GM12878 (cell line): ENCODE data around the gene TMEM39B. TPM values are rescaled to one million over a fixed set of nuclear protein-coding genes. Genes with fewer than 3 reads are reported as not detected.

Source experiments
- ATAC-seq: fragments of 200-7000 bp; cut with Tn5 transposase; 3 replicates; pipeline ENCODE4 v1.9.1; 2020; ENCODE audit warnings: mild to moderate bottlenecking, moderate library complexity
- BruUV-seq: library from RNA; stranded (reverse); fragments of 400-500 nt; replicated peaks from 2 replicates; lab custom pipeline; 2021; lab: Mats Ljungman, UMichigan
- CTCF ChIA-PET: fragments of 300-600 bp; sonication (Branson Sonifier 250); formaldehyde crosslinking; extraction: SDS; loops from one replicate; lab custom pipeline; 2021; ENCODE audit warnings: inconsistent platforms; lab: Yijun Ruan, JAX
- POLR2A ChIA-PET: fragments of 350-600 bp; formaldehyde crosslinking; extraction: SDS; loops from one replicate; lab custom pipeline; 2021; ENCODE audit warnings: inconsistent platforms; lab: Charles Lee
- RAD21 ChIA-PET: fragments of 300-600 bp; sonication (Branson Sonifier 250); formaldehyde crosslinking; loops from one replicate; lab custom pipeline; 2023; ENCODE audit warnings: antibody characterized with exemption; ENCODE audit not compliant: unreplicated experiment; lab: Charles Lee
- SMC1A ChIA-PET: fragments of 300-600 bp; sonication (Branson Sonifier 250); formaldehyde crosslinking; loops from one replicate; lab custom pipeline; 2023; ENCODE audit not compliant: unreplicated experiment, uncharacterized antibody; lab: Charles Lee
- DNase-seq: peaks from one replicate; pipeline ENCODE4 v3.0.0-alpha.2; 2011; ENCODE audit warnings: low read depth, low spot score
- FAIRE-seq: peaks from 3 replicates; lab custom pipeline; 2011; peaks lifted over from hg19 to GRCh38; lab: Jason Lieb, UNC
- H2AFZ ChIP-seq: 2 replicates; pipeline ENCODE4 v1.6.0; 2011; ENCODE audit warnings: low read depth, low read length, control low read depth; ENCODE audit not compliant: control insufficient read depth
- H3K27ac ChIP-seq: 2 replicates; pipeline ENCODE4 v1.5.1; 2011; ENCODE audit warnings: control low read depth; ENCODE audit not compliant: control insufficient read depth, insufficient read depth
- H3K27me3 ChIP-seq, 2 experiments: replicated peaks in 1 of 2; 2 replicates each; pipeline versions ENCODE4 v1.6.0 to v1.6.1; 2011; ENCODE audit warnings: low read length in 1 of 2; ENCODE audit not compliant: control insufficient read depth in 2 of 2, insufficient read depth in 2 of 2
- H3K36me3 ChIP-seq, 2 experiments: 2 replicates each; pipeline ENCODE4 v1.5.1; 2011; ENCODE audit warnings: low read length in 1 of 2; ENCODE audit not compliant: control insufficient read depth in 2 of 2, insufficient read depth in 2 of 2
- H3K4me1 ChIP-seq: 2 replicates; pipeline ENCODE4 v1.6.1; 2011; ENCODE audit warnings: mild to moderate bottlenecking, low read length, moderate library complexity, mixed read lengths; ENCODE audit not compliant: control insufficient read depth, insufficient read depth
- H3K4me2 ChIP-seq: 2 replicates; pipeline ENCODE4 v1.6.0; 2011; ENCODE audit warnings: control low read depth; ENCODE audit not compliant: control insufficient read depth, insufficient read depth
- H3K4me3 ChIP-seq: fragments of 200-600 bp; sonication (generic); 2 replicates; pipeline ENCODE4 v1.5.1; 2016
- H3K79me2 ChIP-seq: 2 replicates; pipeline ENCODE4 v1.6.0; 2011; ENCODE audit warnings: low read length; ENCODE audit not compliant: control insufficient read depth, insufficient read depth
- H3K9ac ChIP-seq: 2 replicates; pipeline ENCODE4 v1.8.0; 2011; ENCODE audit warnings: low read length, control low read depth, mixed read lengths; ENCODE audit not compliant: control insufficient read depth, insufficient read depth
- H3K9me3 ChIP-seq: replicated peaks from 3 replicates; pipeline ENCODE4 v1.5.1; 2011; ENCODE audit warnings: mild to moderate bottlenecking, low read length; ENCODE audit not compliant: control insufficient read depth, insufficient read depth
- H4K20me1 ChIP-seq: 2 replicates; pipeline ENCODE4 v1.6.0; 2011; ENCODE audit not compliant: control insufficient read depth, insufficient read depth
- BCL11A ChIP-seq: IDR thresholded peaks from 2 replicates; pipeline ENCODE4 v1.6.1; 2011; ENCODE audit warnings: low read depth, low read length
- CBX3 ChIP-seq: fragments of 200-600 bp; sonication (generic); IDR thresholded peaks from 2 replicates; pipeline ENCODE4 v1.6.1; 2016; ENCODE audit warnings: low read depth, borderline replicate concordance
- MTA3 ChIP-seq: IDR thresholded peaks from 2 replicates; pipeline ENCODE4 v1.6.1; 2012; ENCODE audit warnings: low read length, inconsistent platforms, borderline replicate concordance
- MYB ChIP-seq: fragments of 150-350 bp; IDR thresholded peaks from 2 replicates; pipeline ENCODE4 v1.6.1; 2014; ENCODE audit warnings: mild to moderate bottlenecking, low read depth, low read length, borderline replicate concordance
- NRF1 ChIP-seq: conservative IDR thresholded peaks from 2 replicates; pipeline ENCODE4 v1.6.1; 2011; ENCODE audit warnings: mild to moderate bottlenecking, low read depth, low read length, improper control_type of control experiment
- PAX8 ChIP-seq: fragments of 450-650 bp; IDR thresholded peaks from 2 replicates; pipeline ENCODE4 v1.6.1; 2017; ENCODE audit warnings: mild to moderate bottlenecking, moderate library complexity
- POLR2AphosphoS2 ChIP-seq: IDR thresholded peaks from 2 replicates; pipeline ENCODE4 v1.6.1; 2011; ENCODE audit warnings: low read depth, mild to moderate bottlenecking, low read length, improper control_type of control experiment, moderate library complexity
- SRF ChIP-seq, 2 experiments: IDR thresholded peaks; 2 replicates each; pipeline ENCODE4 v1.6.1; 2011; ENCODE audit warnings: low read depth in 2 of 2, low read length in 2 of 2, mild to moderate bottlenecking in 1 of 2, moderate library complexity in 1 of 2
- YY1 ChIP-seq: IDR thresholded peaks from 2 replicates; pipeline ENCODE4 v1.6.1; 2011; ENCODE audit warnings: low read depth, mild to moderate bottlenecking, low read length
- ZBED1 ChIP-seq: IDR thresholded peaks from 2 replicates; pipeline ENCODE4 v1.6.1; 2016; ENCODE audit warnings: borderline replicate concordance
- ZNF274 ChIP-seq: IDR thresholded peaks from one replicate; pipeline ENCODE4 v1.8.0; 2011; ENCODE audit not compliant: insufficient read length, insufficient read depth
- WGBS: methylation state at CpG from one replicate; pipeline ENCODE4 v1.1.6; 2016; ENCODE audit warnings: low lambda C conversion rate; ENCODE audit not compliant: insufficient replicate concordance, insufficient coverage; ENCODE audit errors: missing lambda C conversion rate; 5-methylcytosine and 5-hydroxymethylcytosine counted together
- in situ Hi-C: fragments of 300-500 bp; cut with MboI; formaldehyde crosslinking; loops from 9 replicates; pipeline ENCODE4 v1.14.3; 2018; ENCODE audit warnings: mixed read lengths
- intact Hi-C: fragments of 100-400 bp; cut with micrococcal nuclease; formaldehyde crosslinking; loops from one replicate; pipeline ENCODE4 v1.14.2; 2022; ENCODE audit not compliant: unreplicated experiment
- polyA plus RNA-seq, 11 experiments: library from polyadenylated mRNA; depleted of rRNA in 4 of 11; unstranded in 6 of 11; stranded (reverse) in 5 of 11; fragments of >200 nt; fragmentation: Nextera tagmentation in 4 of 11; fragmentation: Illumina TruSeq in 1 of 11; extraction: Ambion mirVana in 4 of 11; extraction: Trizol in 1 of 11; gene quantifications; 1 replicate in 1 of 11; 2 replicates in 10 of 11; pipeline versions ENCODE4 v1.2.1 to v1.2.3, GENCODE V29; 2011 to 2016; ENCODE audit warnings: inconsistent platforms in 2 of 11, missing spikeins in 2 of 11, low read depth in 1 of 11
- total RNA-seq, 4 experiments: library from RNA; depleted of rRNA in 3 of 4; stranded (reverse); fragments of >200 nt in 3 of 4; fragmentation: Illumina TruSeq in 1 of 4; extraction: Trizol in 1 of 4; gene quantifications; 2 replicates each; pipeline versions ENCODE4 v1.2.1 to v1.2.3, GENCODE V29; 2013 to 2021
- TF ChIP-seq, protein P1 (sequence below): fragments of 450-650 bp; IDR thresholded peaks from 2 replicates; pipeline ENCODE4 v1.6.1; 2018; ENCODE audit warnings: borderline replicate concordance, mild to moderate bottlenecking; ENCODE audit not compliant: partially characterized antibody
- TF ChIP-seq, protein P2 (sequence below): fragments of 450-650 bp; IDR thresholded peaks from 2 replicates; pipeline ENCODE4 v1.6.1; 2017; ENCODE audit warnings: mild to moderate bottlenecking
- TF ChIP-seq, protein P3 (sequence below): IDR thresholded peaks from 2 replicates; pipeline ENCODE4 v1.6.1; 2012; ENCODE audit warnings: low read depth, low read length, improper control_type of control experiment
- TF ChIP-seq, protein P4 (sequence below): fragments of 450-650 bp; conservative IDR thresholded peaks from 2 replicates; pipeline ENCODE4 v1.6.1; 2017; ENCODE audit warnings: mild to moderate bottlenecking, moderate library complexity

The TMEM39B gene
- total and polyA plus RNA-seq, 10 of the 15 experiments (the other 5 are each of a cell fraction or from before 2014, with no cell fraction given): 2.3 to 27.2 (median 12.3) TPM

DNA sequence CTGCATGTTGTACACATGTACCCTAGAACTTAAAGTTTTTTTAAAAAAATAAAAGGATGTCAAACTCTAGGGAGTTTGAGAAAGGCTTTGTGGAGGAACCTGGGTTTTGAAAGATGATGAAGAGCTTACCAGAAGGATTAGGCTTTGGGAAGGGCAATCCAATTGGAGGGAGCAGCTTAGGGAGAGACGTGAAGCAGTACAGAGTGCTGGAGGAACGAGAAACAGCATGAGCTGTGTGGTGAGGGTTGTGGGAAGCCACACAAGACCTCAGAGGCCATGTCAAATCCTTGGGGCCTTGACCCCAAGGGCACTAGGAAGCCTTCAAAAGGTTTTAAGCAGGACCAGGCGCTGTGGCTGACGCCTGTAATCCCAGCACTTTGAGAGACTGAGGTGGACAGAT is 26.7 kb downstream of the TMEM39B start:
- H4K20me1 ChIP-seq: no peaks in the 10 kb centered on the region
- no peak for TF ChIP-seq MTA3
- no peak for TF ChIP-seq SRF (IDR thresholded peaks at IDR 0.05; ENCODE audit: low read depth in 2 of 2, low read length in 2 of 2)
- no peak for TF ChIP-seq NRF1
- no peak for TF ChIP-seq POLR2AphosphoS2
- no peak for TF ChIP-seq MYB
- TF ChIP-seq, protein P1, sequence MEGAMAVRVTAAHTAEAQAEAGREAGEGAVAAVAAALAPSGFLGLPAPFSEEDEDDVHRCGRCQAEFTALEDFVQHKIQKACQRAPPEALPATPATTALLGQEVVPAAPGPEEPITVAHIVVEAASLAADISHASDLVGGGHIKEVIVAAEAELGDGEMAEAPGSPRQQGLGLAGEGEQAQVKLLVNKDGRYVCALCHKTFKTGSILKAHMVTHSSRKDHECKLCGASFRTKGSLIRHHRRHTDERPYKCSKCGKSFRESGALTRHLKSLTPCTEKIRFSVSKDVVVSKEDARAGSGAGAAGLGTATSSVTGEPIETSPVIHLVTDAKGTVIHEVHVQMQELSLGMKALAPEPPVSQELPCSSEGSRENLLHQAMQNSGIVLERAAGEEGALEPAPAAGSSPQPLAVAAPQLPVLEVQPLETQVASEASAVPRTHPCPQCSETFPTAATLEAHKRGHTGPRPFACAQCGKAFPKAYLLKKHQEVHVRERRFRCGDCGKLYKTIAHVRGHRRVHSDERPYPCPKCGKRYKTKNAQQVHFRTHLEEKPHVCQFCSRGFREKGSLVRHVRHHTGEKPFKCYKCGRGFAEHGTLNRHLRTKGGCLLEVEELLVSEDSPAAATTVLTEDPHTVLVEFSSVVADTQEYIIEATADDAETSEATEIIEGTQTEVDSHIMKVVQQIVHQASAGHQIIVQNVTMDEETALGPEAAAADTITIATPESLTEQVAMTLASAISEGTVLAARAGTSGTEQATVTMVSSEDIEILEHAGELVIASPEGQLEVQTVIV: no peak
- no peak for TF ChIP-seq ZBED1
- TF ChIP-seq, protein P2, sequence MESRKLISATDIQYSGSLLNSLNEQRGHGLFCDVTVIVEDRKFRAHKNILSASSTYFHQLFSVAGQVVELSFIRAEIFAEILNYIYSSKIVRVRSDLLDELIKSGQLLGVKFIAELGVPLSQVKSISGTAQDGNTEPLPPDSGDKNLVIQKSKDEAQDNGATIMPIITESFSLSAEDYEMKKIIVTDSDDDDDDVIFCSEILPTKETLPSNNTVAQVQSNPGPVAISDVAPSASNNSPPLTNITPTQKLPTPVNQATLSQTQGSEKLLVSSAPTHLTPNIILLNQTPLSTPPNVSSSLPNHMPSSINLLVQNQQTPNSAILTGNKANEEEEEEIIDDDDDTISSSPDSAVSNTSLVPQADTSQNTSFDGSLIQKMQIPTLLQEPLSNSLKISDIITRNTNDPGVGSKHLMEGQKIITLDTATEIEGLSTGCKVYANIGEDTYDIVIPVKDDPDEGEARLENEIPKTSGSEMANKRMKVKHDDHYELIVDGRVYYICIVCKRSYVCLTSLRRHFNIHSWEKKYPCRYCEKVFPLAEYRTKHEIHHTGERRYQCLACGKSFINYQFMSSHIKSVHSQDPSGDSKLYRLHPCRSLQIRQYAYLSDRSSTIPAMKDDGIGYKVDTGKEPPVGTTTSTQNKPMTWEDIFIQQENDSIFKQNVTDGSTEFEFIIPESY: no peak
- TF ChIP-seq BCL11A: no peak
- TF ChIP-seq CBX3: no peak
- no peak for TF ChIP-seq ZNF274
- TF ChIP-seq, protein P3, sequence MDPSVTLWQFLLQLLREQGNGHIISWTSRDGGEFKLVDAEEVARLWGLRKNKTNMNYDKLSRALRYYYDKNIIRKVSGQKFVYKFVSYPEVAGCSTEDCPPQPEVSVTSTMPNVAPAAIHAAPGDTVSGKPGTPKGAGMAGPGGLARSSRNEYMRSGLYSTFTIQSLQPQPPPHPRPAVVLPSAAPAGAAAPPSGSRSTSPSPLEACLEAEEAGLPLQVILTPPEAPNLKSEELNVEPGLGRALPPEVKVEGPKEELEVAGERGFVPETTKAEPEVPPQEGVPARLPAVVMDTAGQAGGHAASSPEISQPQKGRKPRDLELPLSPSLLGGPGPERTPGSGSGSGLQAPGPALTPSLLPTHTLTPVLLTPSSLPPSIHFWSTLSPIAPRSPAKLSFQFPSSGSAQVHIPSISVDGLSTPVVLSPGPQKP: no peak
- no peak for TF ChIP-seq PAX8
- TF ChIP-seq, protein P4, sequence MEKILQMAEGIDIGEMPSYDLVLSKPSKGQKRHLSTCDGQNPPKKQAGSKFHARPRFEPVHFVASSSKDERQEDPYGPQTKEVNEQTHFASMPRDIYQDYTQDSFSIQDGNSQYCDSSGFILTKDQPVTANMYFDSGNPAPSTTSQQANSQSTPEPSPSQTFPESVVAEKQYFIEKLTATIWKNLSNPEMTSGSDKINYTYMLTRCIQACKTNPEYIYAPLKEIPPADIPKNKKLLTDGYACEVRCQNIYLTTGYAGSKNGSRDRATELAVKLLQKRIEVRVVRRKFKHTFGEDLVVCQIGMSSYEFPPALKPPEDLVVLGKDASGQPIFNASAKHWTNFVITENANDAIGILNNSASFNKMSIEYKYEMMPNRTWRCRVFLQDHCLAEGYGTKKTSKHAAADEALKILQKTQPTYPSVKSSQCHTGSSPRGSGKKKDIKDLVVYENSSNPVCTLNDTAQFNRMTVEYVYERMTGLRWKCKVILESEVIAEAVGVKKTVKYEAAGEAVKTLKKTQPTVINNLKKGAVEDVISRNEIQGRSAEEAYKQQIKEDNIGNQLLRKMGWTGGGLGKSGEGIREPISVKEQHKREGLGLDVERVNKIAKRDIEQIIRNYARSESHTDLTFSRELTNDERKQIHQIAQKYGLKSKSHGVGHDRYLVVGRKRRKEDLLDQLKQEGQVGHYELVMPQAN: no peak
- no peak for TF ChIP-seq YY1
- TF ChIP-seq, all 136 proteins: peak for 0
- DNase-seq (no peak), ATAC-seq (no peak), FAIRE-seq (no peak)
- ChIA-PET SMC1A (no interaction called here), CTCF (interaction anchor here (2.0 kb wide), 1 partner anchor 10 kb away, joined by 6 read pairs; no protein-coding TSS in a partner anchor), RAD21 (no interaction called here), POLR2A (interaction anchor here (0.6 kb wide), 1 partner anchor 44 kb away, joined by 5 read pairs; no protein-coding TSS in a partner anchor)
- H3K9me3 ChIP-seq: no peaks in the 10 kb centered on the region
- BruUV-seq: no TSS peak
- no peak overlapping the region for H3K4me3 ChIP-seq
- H3K27ac ChIP-seq: no peak overlapping the region
- no peak overlapping the region for H3K4me2 ChIP-seq
- in situ Hi-C loops: no loop called here
- H3K27me3 ChIP-seq: no peaks in the 10 kb centered on the region
- 79% methylated on average over 4 of the region's 4 CpGs for WGBS
- intact Hi-C loops: no loop called here
- H2AFZ ChIP-seq: no peak overlapping the region
- H3K9ac ChIP-seq: no peak overlapping the region
- no peaks in the 10 kb centered on the region for H3K79me2 ChIP-seq
- no peaks in the 10 kb centered on the region for H3K4me1 ChIP-seq
- H3K36me3 ChIP-seq: peaks cover 18 to 20% of the 10 kb centered on the region in 2 experiments
